Ishikawa (cell line): ENCODE data around the gene NLGN4X.

ENCODE experiments used
- CEBPB ChIP-seq: IDR thresholded peaks from 2 replicates; pipeline ENCODE4 v1.6.1; 2012
- CREB1 ChIP-seq: IDR thresholded peaks from 2 replicates; pipeline ENCODE4 v1.6.1; 2012; ENCODE audit warnings: low read depth
- EGR1 ChIP-seq: IDR thresholded peaks from 2 replicates; pipeline ENCODE4 v1.6.1; 2012
- EP300 ChIP-seq: IDR thresholded peaks from 2 replicates; pipeline ENCODE4 v1.6.1; 2012; ENCODE audit warnings: borderline replicate concordance
- FOXM1 ChIP-seq: IDR thresholded peaks from 2 replicates; pipeline ENCODE4 v1.6.1; 2012; ENCODE audit warnings: low read depth, borderline replicate concordance
- NFIC ChIP-seq: IDR thresholded peaks from 2 replicates; pipeline ENCODE4 v1.6.1; 2012
- RAD21 ChIP-seq: IDR thresholded peaks from 2 replicates; pipeline ENCODE4 v1.6.1; 2012; ENCODE audit warnings: low read depth
- TAF1 ChIP-seq: IDR thresholded peaks from 2 replicates; pipeline ENCODE4 v1.6.1; 2012; ENCODE audit warnings: low read depth, mild to moderate bottlenecking
- TCF12 ChIP-seq: IDR thresholded peaks from 2 replicates; pipeline ENCODE4 v1.6.1; 2012; ENCODE audit warnings: low read depth
- TEAD4 ChIP-seq: IDR thresholded peaks from 2 replicates; pipeline ENCODE4 v1.6.1; 2012
- YY1 ChIP-seq: IDR thresholded peaks from 2 replicates; pipeline ENCODE4 v1.6.1; 2012; ENCODE audit warnings: low read depth
- ZBTB7A ChIP-seq: IDR thresholded peaks from 2 replicates; pipeline ENCODE4 v1.6.1; 2012; ENCODE audit warnings: low read depth
- TF ChIP-seq, protein P1 (sequence below): IDR thresholded peaks from 2 replicates; pipeline ENCODE4 v1.6.1; 2012
- TF ChIP-seq, protein P2 (sequence below): IDR thresholded peaks from 2 replicates; pipeline ENCODE4 v1.6.1; 2012; ENCODE audit warnings: low read depth, mild to moderate bottlenecking
- TF ChIP-seq, protein P3 (sequence below): IDR thresholded peaks from 2 replicates; pipeline ENCODE4 v1.6.1; 2012

NLGN4X gene

DNA sequence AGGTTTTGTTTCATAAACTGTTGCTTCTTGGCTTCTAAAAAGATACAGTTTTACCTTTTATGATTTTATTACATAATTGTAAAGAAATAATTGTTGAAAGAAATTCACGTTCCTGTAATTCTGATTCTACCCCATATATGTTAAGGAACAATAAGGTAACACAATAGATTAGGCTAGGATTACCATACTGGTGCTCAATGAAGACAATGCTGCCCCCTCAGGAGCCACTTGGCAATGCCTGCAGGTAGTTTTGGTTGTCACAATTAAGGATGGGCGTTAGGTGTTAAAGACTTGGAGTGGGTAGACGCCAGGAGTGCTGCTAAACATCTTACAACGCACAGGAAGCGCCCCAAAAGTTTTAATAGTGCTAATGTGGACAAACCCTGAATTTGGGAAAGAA is 133.2 kb downstream of the NLGN4X start:
- no peak for TF ChIP-seq CREB1
- no peak for TF ChIP-seq TEAD4
- no peak for TF ChIP-seq FOXM1
- no peak for TF ChIP-seq TAF1
- TF ChIP-seq, protein P1, sequence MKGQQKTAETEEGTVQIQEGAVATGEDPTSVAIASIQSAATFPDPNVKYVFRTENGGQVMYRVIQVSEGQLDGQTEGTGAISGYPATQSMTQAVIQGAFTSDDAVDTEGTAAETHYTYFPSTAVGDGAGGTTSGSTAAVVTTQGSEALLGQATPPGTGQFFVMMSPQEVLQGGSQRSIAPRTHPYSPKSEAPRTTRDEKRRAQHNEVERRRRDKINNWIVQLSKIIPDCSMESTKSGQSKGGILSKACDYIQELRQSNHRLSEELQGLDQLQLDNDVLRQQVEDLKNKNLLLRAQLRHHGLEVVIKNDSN: no peak

DNA sequence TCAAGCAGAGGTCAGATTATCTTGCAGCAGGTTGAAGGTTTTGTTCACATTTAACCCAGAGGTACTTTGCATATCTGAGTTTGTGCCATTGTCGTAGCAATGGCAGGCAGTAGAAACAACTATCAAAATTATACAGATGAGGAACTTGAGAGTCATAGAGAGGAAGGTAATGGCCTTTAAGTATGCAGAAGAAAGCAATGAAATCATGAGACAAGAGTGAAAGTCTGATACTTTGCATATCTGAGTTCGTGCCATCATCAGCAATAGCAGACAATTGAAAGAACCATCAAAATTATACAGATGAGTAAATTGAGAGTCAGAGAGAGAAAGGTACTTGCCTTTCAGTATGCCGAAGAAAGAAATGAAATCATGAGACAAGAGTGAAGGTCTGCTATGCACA is 154.1 kb downstream of the NLGN4X start:
- TF ChIP-seq CEBPB (no peak), CREB1 (no peak), EP300 (no peak), NFIC (no peak), TCF12 (no peak), TAF1 (no peak), RAD21 (no peak), EGR1 (no peak), ZBTB7A (no peak), TEAD4 (no peak), YY1 (no peak), FOXM1 (no peak)
- TF ChIP-seq, protein P2, sequence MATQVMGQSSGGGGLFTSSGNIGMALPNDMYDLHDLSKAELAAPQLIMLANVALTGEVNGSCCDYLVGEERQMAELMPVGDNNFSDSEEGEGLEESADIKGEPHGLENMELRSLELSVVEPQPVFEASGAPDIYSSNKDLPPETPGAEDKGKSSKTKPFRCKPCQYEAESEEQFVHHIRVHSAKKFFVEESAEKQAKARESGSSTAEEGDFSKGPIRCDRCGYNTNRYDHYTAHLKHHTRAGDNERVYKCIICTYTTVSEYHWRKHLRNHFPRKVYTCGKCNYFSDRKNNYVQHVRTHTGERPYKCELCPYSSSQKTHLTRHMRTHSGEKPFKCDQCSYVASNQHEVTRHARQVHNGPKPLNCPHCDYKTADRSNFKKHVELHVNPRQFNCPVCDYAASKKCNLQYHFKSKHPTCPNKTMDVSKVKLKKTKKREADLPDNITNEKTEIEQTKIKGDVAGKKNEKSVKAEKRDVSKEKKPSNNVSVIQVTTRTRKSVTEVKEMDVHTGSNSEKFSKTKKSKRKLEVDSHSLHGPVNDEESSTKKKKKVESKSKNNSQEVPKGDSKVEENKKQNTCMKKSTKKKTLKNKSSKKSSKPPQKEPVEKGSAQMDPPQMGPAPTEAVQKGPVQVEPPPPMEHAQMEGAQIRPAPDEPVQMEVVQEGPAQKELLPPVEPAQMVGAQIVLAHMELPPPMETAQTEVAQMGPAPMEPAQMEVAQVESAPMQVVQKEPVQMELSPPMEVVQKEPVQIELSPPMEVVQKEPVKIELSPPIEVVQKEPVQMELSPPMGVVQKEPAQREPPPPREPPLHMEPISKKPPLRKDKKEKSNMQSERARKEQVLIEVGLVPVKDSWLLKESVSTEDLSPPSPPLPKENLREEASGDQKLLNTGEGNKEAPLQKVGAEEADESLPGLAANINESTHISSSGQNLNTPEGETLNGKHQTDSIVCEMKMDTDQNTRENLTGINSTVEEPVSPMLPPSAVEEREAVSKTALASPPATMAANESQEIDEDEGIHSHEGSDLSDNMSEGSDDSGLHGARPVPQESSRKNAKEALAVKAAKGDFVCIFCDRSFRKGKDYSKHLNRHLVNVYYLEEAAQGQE: no peak
- TF ChIP-seq, protein P1: no peak
- TF ChIP-seq, protein P3, sequence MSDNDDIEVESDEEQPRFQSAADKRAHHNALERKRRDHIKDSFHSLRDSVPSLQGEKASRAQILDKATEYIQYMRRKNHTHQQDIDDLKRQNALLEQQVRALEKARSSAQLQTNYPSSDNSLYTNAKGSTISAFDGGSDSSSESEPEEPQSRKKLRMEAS: no peak

DNA sequence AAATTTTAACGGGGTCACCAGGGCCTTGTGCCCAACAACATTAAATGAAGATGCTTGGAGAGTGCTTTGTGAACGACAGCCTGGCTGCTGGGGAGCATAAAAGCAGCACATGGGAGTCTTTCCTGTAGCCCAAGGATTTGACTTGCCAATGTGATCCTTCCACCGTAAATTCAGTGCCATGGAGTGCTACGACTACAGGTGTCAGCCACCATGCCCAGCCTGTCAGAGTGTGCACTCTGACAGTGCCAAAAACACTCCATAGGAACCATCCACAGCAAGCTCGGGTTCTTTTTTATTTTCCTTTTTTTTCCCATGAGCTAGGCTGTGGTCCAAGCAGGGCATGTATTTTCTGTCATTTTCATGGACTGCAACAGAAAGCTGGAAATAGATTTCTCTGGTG is 156.9 kb downstream of the NLGN4X start:
- TF ChIP-seq TAF1 (no peak), CEBPB (no peak), EGR1 (no peak), CREB1 (no peak), FOXM1 (no peak), ZBTB7A (no peak), TEAD4 (no peak), EP300 (no peak), TCF12 (no peak), RAD21 (no peak), NFIC (no peak), YY1 (no peak)
- TF ChIP-seq, protein P1: no peak
- TF ChIP-seq, protein P3: no peak

DNA sequence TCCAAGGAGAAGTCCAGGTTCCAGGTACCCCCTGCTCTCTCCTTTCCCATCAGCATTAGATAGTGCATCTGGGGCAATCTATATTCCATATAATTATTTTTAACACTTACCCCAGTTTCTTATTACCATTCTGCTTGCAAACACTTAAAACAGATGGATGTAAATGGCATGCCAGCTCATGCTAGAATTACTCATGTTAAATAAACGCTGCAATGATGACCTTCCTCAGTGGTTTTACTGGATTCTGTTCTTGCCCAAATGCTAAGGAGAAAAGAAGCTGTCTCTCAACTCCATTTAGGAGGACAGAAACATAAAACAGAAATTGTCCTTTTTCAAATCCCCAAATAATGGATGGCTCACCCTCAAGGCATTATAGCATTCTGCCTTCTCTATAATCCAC is 161.1 kb downstream of the NLGN4X start:
- TF ChIP-seq, protein P3: no peak
- TF ChIP-seq CEBPB (no peak), TCF12 (no peak), EP300 (no peak)
- TF ChIP-seq, protein P2: no peak

DNA sequence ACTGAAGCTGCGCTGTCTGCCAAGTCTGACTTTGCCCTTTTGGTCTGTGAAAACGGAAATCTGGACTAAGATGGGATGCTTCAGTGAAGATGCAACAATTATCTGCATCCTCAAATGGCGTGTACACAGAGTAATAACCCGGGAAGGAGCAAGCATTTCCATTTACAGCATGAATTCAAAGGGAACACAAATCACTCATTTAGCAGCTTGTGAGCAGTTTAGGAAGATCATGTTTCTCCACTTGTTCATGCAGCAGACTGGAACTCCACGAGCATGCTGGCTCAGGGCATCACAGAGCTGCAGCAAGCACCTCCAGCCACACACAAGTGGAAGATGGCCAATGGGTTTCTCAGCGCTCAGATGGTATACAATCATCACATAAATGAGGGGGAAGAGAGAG is 175.5 kb downstream of the NLGN4X start:
- TF ChIP-seq EGR1 (no peak), EP300 (no peak), RAD21 (no peak), ZBTB7A (no peak), CREB1 (no peak), TCF12 (no peak), TEAD4 (no peak), YY1 (no peak), TAF1 (no peak), FOXM1 (no peak), NFIC (no peak), CEBPB (no peak)
- TF ChIP-seq, protein P2: no peak
- TF ChIP-seq, protein P1: no peak
- TF ChIP-seq, protein P3: no peak
